Activated CD4-positive, alpha-beta T cell treated with anti-CD3 and anti-CD28 coated beads for 36 hours (primary cell): ENCODE measurements around the gene WDCP. TPM values are rescaled to one million over a fixed set of nuclear protein-coding genes. Genes with fewer than 3 reads are reported as not detected.
"Not testable (repeated sequence)": the region's sequence is repeated elsewhere in the genome, so short reads cannot be mapped to it uniquely, and the experiment has no call there.

Experiments used
- ATAC-seq: fragments of 200-7000 bp; cut with Tn5 transposase; one replicate; pipeline ENCODE4 v1.10.0; 2021; ENCODE audit warnings: mild to moderate bottlenecking, moderate library complexity
- CTCF ChIA-PET: fragments of 350-600 bp; sonication (Branson Sonifier 250); formaldehyde crosslinking; loops from one replicate; lab custom pipeline; 2021; ENCODE audit warnings: antibody characterized with exemption; lab: Charles Lee
- POLR2A ChIA-PET: fragments of 350-600 bp; sonication (Branson Sonifier 250); formaldehyde crosslinking; loops from one replicate; lab custom pipeline; 2021; ENCODE audit warnings: antibody characterized with exemption, inconsistent platforms; lab: Charles Lee
- DNase-seq: peaks from one replicate; pipeline ENCODE4 v3.0.0-alpha.2; 2020
- H3K27ac Mint-ChIP-seq: one replicate; pipeline ENCODE4 v1.8.0; 2021; ENCODE audit warnings: mixed read lengths
- H3K27me3 Mint-ChIP-seq: one replicate; pipeline ENCODE4 v1.8.0; 2021; ENCODE audit warnings: mixed read lengths
- H3K36me3 Mint-ChIP-seq: one replicate; pipeline ENCODE4 v1.8.0; 2021; ENCODE audit warnings: low read depth, mixed read lengths
- H3K4me1 Mint-ChIP-seq: one replicate; pipeline ENCODE4 v1.8.0; 2021; ENCODE audit warnings: mixed read lengths
- H3K4me3 Mint-ChIP-seq: one replicate; pipeline ENCODE4 v1.8.0; 2021; ENCODE audit warnings: mild to moderate bottlenecking, moderate library complexity, mixed read lengths
- H3K9me3 Mint-ChIP-seq: one replicate; pipeline ENCODE4 v1.8.0; 2021; ENCODE audit warnings: low read depth, mixed read lengths
- intact Hi-C, 2 experiments: fragments of 100-400 bp; cut with DNase I in 1 of 2; cut with micrococcal nuclease in 1 of 2; formaldehyde crosslinking; loops; one replicate each; pipeline versions ENCODE4 v1.14.2 to v1.15.1; 2022 to 2024; cut with DNase I, micrococcal nuclease
- total RNA-seq, 2 experiments: library from RNA; stranded (reverse); gene quantifications; one replicate each; pipeline ENCODE4 v1.2.3, GENCODE V29; 2021

The WDCP gene
- total RNA-seq, 2 experiments from 2014 or later, result 13.2 to 21.5 TPM

- intact Hi-C loops, result loop anchor here in 1 of 2 experiments (5.0 kb wide), 1 partner anchor 107 kb away; the partner anchor contains the start of gene UBXN2A
- H3K27ac Mint-ChIP-seq, result no peak overlapping the region
- peaks cover 25% of the 10 kb centered on the region for H3K4me1 Mint-ChIP-seq
- ChIA-PET POLR2A (interaction anchor here (0.7 kb wide), 1 partner anchor 17 kb away, joined by 3 read pairs; no protein-coding TSS in a partner anchor), CTCF (interaction anchor here (0.5 to 2.7 kb wide), 4 partner anchors 12 to 459 kb away, joined by 3 to 18 read pairs (median 4); partner anchors contain the start of gene TP53I3)
- peak; percentile 21 for DNase-seq
- no peak overlapping the region for H3K4me3 Mint-ChIP-seq
- no peaks in the 10 kb centered on the region for H3K36me3 Mint-ChIP-seq
- H3K27me3 Mint-ChIP-seq, result peaks cover 5% of the 10 kb centered on the region
- no peaks in the 10 kb centered on the region for H3K9me3 Mint-ChIP-seq
- ATAC-seq, result no peak
These were observed 1.7 kb upstream of the WDCP start for GRCh38 chr2:24048769-24049484.

GRCh38 chr2:24047703-24048033 is 477 bp upstream of the WDCP start:
- no peak overlapping the region for H3K27ac Mint-ChIP-seq
- intact Hi-C loops, result loop anchor here (1.0 to 5.0 kb wide), 8 partner anchors 29 to 746 kb away; partner anchors contain the start of genes ATAD2B (in 2 of the 2), SF3B6 (in 2 of the 2), UBXN2A (in 2 of the 2) and CENPO (in 1 of the 2)
- peaks cover 1% of the 10 kb centered on the region for H3K36me3 Mint-ChIP-seq
- DNase-seq (no peak), ATAC-seq (peak; percentile 3)
- ChIA-PET CTCF (interaction anchor here (0.8 to 2.1 kb wide), 8 partner anchors 13 to 223 kb away, joined by 3 to 14 read pairs (median 5); partner anchors contain the start of genes ATAD2B, SF3B6 and TP53I3), POLR2A (interaction anchor here (0.5 to 1.9 kb wide), 10 partner anchors 23 to 611 kb away, joined by 3 to 34 read pairs (median 5); partner anchors contain the start of genes ATAD2B, FAM228B and SF3B6)
- H3K27me3 Mint-ChIP-seq, result peaks cover 5% of the 10 kb centered on the region
- peak overlapping the region; percentile 88 for H3K4me3 Mint-ChIP-seq
- H3K9me3 Mint-ChIP-seq, result no peaks in the 10 kb centered on the region
- H3K4me1 Mint-ChIP-seq, result peaks cover 25% of the 10 kb centered on the region

GRCh38 chr2:24046599-24046929 is 627 bp downstream of the WDCP start:
- Mint-ChIP-seq H3K4me3 (peak overlapping the region; percentile 88), H3K36me3 (peaks cover 1% of the 10 kb centered on the region), H3K27me3 (peaks cover 5% of the 10 kb centered on the region), H3K27ac (peak overlapping the region; percentile 91), H3K9me3 (no peaks in the 10 kb centered on the region), H3K4me1 (peaks cover 25% of the 10 kb centered on the region)
- ChIA-PET CTCF (interaction anchor here (1.8 to 2.1 kb wide), 2 partner anchors 37 to 119 kb away, joined by 12 to 14 read pairs; partner anchors contain the start of genes ATAD2B and TP53I3), POLR2A (interaction anchor here (0.6 to 1.9 kb wide), 2 partner anchors 30 to 310 kb away, joined by 4 to 34 read pairs; partner anchors contain the start of gene SF3B6)
- ATAC-seq (no peak), DNase-seq (no peak)
- intact Hi-C loops, result loop anchor here (2.0 to 5.0 kb wide), 3 partner anchors 38 to 444 kb away; partner anchors contain the start of genes NCOA1 (in 1 of the 2), TP53I3 (in 1 of the 2) and UBXN2A (in 1 of the 2)

- no peaks in the 10 kb centered on the region for H3K9me3 Mint-ChIP-seq
- peak overlapping the region; percentile 88 for H3K4me3 Mint-ChIP-seq
- DNase-seq (no peak), ATAC-seq (no peak)
- ChIA-PET POLR2A (interaction anchor here (1.0 kb wide), 1 partner anchor 119 kb away, joined by 3 read pairs; the partner anchor contains the start of gene ATAD2B), CTCF (interaction anchor here (0.6 to 2.1 kb wide), 2 partner anchors 119 to 683 kb away, joined by 3 to 12 read pairs; partner anchors contain the start of gene ATAD2B)
- intact Hi-C loops, result loop anchor here (2.0 to 5.0 kb wide), 3 partner anchors 39 to 445 kb away; partner anchors contain the start of genes NCOA1 (in 1 of the 2), TP53I3 (in 1 of the 2) and UBXN2A (in 1 of the 2)
- H3K36me3 Mint-ChIP-seq, result peaks cover 1% of the 10 kb centered on the region
- peak overlapping the region; percentile 31 for H3K27ac Mint-ChIP-seq
- peaks cover 25% of the 10 kb centered on the region for H3K4me1 Mint-ChIP-seq
- peaks cover 5% of the 10 kb centered on the region for H3K27me3 Mint-ChIP-seq
These were observed 1.4 kb downstream of the WDCP start for GRCh38 chr2:24045511-24046508.

DNA sequence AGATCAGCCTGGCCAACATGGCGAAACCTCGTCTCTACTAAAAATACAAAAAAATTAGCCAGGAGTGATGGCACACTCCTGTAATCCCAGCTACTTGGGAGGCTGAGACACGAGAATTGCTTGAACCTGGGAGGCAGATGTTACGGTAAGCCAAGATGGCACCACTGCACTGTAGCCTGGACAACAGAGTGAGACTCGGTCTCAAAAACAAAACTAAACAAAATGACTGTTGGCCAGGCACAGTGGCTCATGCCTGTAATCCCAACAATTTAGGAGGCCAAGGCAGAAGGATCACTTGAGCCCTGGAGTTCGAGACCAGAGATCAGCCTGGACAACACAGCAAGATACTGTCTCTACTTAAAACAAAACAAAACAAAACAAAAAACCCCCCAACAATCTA is 4.1 kb downstream of the WDCP start:
- H3K36me3 Mint-ChIP-seq, result peaks cover 14% of the 10 kb centered on the region
- H3K27ac Mint-ChIP-seq, H3K9me3 Mint-ChIP-seq, DNase-seq, H3K4me3 Mint-ChIP-seq, H3K27me3 Mint-ChIP-seq, intact Hi-C loops, ATAC-seq, POLR2A ChIA-PET: not testable (repeated sequence)
- H3K4me1 Mint-ChIP-seq, result peaks cover 22% of the 10 kb centered on the region
- CTCF ChIA-PET, result interaction anchor here (0.6 kb wide), 1 partner anchor 294 kb away, joined by 4 read pairs; no protein-coding TSS in a partner anchor

- H3K27ac Mint-ChIP-seq, result no peak overlapping the region
- ChIA-PET POLR2A (no interaction called here), CTCF (no interaction called here)
- peaks cover 20% of the 10 kb centered on the region for H3K4me1 Mint-ChIP-seq
- ATAC-seq (no peak), DNase-seq (no peak)
- H3K9me3 Mint-ChIP-seq, result no peaks in the 10 kb centered on the region
- H3K36me3 Mint-ChIP-seq, result peaks cover 27% of the 10 kb centered on the region
- H3K4me3 Mint-ChIP-seq, result no peak overlapping the region
- H3K27me3 Mint-ChIP-seq, result no peaks in the 10 kb centered on the region
- intact Hi-C loops, result no loop called here
These were observed 6.7 kb downstream of the WDCP start for GRCh38 chr2:24040511-24040910.

GRCh38 chr2:24038786-24039499 is 8.2 kb downstream of the WDCP start:
- H3K27ac Mint-ChIP-seq, result no peak overlapping the region
- intact Hi-C loops, result no loop called here
- ATAC-seq (no peak), DNase-seq (no peak)
- H3K36me3 Mint-ChIP-seq, result peaks cover 29% of the 10 kb centered on the region
- peaks cover 15% of the 10 kb centered on the region for H3K4me1 Mint-ChIP-seq
- CTCF ChIA-PET, result no interaction called here
- POLR2A ChIA-PET, result no interaction called here
- H3K4me3 Mint-ChIP-seq, result no peak overlapping the region
- no peaks in the 10 kb centered on the region for H3K9me3 Mint-ChIP-seq
- H3K27me3 Mint-ChIP-seq, result no peaks in the 10 kb centered on the region

GRCh38 chr2:24026233-24026632 is 21.0 kb downstream of the WDCP start:
- DNase-seq, result no peak
- intact Hi-C loops, result no loop called here
- no peaks in the 10 kb centered on the region for H3K9me3 Mint-ChIP-seq
- no peaks in the 10 kb centered on the region for H3K4me1 Mint-ChIP-seq
- no peak overlapping the region for H3K4me3 Mint-ChIP-seq
- ATAC-seq, result no peak
- ChIA-PET CTCF (interaction anchor here (0.5 to 1.3 kb wide), 2 partner anchors 54 to 57 kb away, joined by 3 read pairs; no protein-coding TSS in a partner anchor), POLR2A (no interaction called here)
- H3K27ac Mint-ChIP-seq, result no peak overlapping the region
- no peaks in the 10 kb centered on the region for H3K27me3 Mint-ChIP-seq
- peaks cover 29% of the 10 kb centered on the region for H3K36me3 Mint-ChIP-seq

GRCh38 chr2:24024996-24025663 is 22.1 kb downstream of the WDCP start:
- H3K4me3 Mint-ChIP-seq, result no peak overlapping the region
- no peak for DNase-seq
- intact Hi-C loops, result no loop called here
- CTCF ChIA-PET, result interaction anchor here (0.7 to 1.3 kb wide), 2 partner anchors 58 to 146 kb away, joined by 3 read pairs; no protein-coding TSS in a partner anchor
- no peak overlapping the region for H3K27ac Mint-ChIP-seq
- POLR2A ChIA-PET, result interaction anchor here (0.6 kb wide), 1 partner anchor 22 kb away, joined by 4 read pairs; no protein-coding TSS in a partner anchor
- H3K9me3 Mint-ChIP-seq, result no peaks in the 10 kb centered on the region
- no peaks in the 10 kb centered on the region for H3K4me1 Mint-ChIP-seq
- H3K27me3 Mint-ChIP-seq, result no peaks in the 10 kb centered on the region
- ATAC-seq, result no peak
- peaks cover 24% of the 10 kb centered on the region for H3K36me3 Mint-ChIP-seq

- DNase-seq (no peak), ATAC-seq (no peak)
- H3K4me3 Mint-ChIP-seq, result no peak overlapping the region
- peaks cover 13% of the 10 kb centered on the region for H3K36me3 Mint-ChIP-seq
- no peaks in the 10 kb centered on the region for H3K4me1 Mint-ChIP-seq
- no peak overlapping the region for H3K27ac Mint-ChIP-seq
- intact Hi-C loops, result no loop called here
- ChIA-PET CTCF (no interaction called here), POLR2A (no interaction called here)
- H3K9me3 Mint-ChIP-seq, result no peaks in the 10 kb centered on the region
- H3K27me3 Mint-ChIP-seq, result no peaks in the 10 kb centered on the region
These were observed 23.2 kb downstream of the WDCP start for GRCh38 chr2:24024018-24024417.
